GM19438 (cell line): ENCODE results near the gene RFX2.
"Not testable (repeated sequence)": the region's sequence is repeated elsewhere in the genome, so short reads cannot be mapped to it uniquely, and the experiment has no call there.

Experiments
- ATAC-seq: cut with Tn5 transposase; IDR thresholded peaks from one replicate; pipeline ENCODE4 v1.9.1; 2021; ENCODE audit warnings: low read depth; ENCODE audit not compliant: unreplicated experiment

Gene RFX2

DNA sequence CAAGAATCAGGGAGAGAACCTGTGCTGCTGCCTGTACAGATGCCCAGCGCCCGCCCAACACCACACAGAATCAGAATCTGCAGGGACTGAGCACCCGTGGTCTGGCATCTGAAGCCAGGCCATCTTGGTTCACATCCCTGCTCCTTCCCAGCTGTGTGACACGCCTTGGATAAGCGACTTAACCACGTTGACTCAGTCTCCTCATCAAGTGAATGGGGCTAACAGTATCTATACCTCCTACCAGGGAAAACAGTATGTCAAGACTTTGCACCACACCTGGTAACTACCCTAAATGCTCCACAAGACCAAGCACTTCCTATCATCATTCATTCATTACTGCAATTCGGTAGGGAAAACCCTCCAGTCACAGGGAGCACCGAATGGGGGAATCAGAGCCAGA lies 133.5 kb downstream of the RFX2 start:
- ATAC-seq, result no peak

DNA sequence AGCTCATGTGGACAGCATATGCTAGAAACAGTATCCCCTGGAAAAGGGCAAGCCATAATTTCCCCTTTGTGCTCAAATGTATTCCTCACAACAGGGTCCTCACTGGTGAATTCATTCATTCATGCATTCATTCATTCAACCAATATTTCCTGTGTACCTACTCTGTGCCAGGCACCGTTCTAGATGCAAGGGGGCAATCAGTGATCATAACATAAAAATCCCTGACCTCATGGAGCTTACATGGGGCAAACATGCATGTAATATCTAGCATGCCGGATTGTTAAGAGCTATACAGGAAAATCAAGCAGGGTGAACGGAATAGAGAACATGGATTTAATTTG lies 134.9 kb downstream of the RFX2 start:
- ATAC-seq, result no peak

DNA sequence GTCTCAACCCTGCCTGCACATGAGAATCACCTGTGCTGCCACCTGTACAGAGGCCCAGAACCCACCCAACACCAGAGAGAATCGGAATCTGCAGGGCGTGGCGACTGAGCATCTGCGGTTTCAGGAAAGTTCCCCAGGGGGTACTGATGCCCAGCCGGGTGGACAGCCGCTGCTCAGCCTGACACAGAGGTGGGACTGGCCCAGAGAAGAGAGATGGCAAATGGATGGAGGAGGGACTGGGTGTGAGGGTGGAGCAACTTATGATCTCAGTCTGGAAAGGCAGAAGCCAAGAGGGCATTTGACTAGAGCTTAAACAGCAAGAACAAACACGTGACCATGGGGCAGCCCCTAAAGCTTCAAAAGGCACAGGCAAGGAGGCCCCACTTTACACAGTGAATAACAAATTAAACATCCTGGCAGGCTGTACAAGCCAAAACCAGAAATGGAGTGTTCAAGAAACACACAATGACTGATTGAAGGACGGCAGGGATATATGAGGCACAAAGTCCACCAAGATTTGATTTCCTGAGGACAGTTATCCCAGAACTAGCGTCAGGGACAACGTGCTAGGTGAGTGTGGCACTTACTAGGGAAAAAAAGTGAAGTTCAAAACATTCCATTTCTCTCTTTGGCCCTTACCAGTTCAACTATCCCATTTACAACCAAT lies 135.4 kb downstream of the RFX2 start:
- no peak for ATAC-seq

DNA sequence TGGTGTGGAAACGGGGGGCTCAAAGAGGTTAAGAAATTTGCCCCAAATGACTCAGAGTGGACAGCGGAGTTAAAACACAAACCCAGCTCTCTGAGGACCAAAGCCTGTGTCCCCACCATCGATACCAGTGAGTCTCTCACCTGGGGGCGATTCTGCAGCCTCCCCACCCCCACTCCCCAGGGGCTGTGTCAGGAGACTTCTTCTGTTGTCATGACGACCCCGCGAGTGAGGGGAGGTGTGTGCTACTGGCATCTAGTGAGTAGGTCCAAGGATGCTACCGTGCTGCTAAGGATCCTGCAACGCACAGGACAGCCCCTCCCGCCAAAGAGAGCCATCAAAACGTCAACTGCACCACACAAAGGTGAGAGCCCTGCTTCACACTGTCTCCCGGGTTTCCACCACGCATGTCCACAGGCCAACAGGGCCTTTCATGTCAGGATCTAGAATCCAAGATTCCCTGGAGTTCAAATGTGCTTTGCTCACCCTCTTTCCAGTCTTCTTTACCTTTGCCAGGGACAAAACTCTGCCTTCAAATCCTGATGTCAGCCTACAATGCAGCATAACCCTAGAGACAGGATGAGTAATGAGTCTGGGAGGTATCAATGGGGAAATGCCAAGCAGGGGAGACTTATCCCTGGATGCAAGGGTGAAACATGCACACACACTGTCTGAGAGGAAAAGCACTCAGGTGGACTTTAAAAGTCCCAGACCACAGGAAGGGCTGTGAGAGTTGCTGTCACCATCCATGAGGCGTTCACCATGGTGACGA lies 136.2 kb downstream of the RFX2 start:
- no peak for ATAC-seq

DNA sequence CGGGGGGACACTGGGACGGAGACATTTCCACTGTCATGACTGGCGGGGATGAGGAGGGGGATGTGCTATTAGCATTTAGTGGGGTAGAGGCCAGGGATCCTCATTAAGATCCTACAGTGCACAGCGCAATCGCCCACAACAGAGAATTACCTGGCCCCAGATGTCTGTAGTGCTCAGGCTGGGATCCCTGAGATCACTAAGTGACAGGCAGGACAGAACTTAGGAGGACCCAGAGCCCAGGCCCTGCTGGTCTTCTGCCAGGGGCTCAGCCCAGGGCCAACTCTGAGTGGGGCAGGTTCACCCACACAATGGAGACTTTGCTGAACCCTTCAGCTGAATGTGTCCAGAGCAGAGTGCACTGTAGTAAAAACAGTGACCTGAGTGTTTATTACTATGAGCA lies 136.9 kb downstream of the RFX2 start:
- no peak for ATAC-seq

DNA sequence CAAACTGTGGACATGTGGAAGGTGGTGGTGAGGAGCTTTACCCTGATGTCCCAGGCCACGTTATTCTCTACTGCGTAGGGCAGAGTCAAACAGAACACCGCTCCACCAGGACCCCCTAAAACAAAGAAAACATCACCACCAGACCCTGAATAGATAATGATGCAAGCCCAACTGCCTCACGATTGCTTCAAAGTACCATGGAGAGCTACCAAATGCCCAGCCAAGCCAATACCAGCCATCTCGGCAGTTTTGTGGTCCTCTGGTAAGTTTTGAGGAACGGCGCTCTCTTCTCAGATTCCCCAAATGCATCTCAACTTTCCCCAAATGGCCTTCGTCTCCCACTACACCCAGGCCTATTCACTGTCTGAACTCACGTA lies 138.0 kb downstream of the RFX2 start:
- ATAC-seq, result no peak

DNA sequence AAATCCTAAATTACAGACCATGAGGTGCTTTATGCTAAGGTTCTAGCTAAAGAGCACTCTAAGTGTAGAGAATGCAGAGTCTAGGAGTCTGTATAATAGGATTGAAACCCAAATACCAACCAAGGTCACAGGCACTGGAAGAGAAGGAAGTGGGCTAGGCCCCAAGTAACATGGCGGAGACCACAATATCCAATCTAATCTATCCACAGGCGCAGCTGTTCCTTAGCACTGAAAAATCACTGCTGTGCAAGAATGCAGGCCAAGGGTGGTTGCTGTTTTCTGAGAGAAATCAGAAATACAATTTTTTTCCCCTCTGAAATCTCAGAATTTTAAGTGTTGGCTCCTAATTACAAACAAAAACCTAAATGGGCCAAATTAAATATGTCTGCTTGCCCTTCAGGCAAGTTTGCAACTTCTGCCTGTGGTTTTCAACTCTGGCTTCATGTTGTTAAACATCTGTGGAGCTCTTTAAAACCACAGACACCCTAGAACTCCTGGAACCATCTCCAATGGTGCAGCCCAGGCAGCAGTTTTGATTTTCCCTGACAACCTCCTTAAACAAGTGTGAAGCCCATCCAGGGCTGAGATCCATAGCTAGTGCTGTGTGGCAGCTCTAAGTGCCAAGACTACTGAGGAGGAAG lies 138.5 kb downstream of the RFX2 start:
- ATAC-seq, result no peak

DNA sequence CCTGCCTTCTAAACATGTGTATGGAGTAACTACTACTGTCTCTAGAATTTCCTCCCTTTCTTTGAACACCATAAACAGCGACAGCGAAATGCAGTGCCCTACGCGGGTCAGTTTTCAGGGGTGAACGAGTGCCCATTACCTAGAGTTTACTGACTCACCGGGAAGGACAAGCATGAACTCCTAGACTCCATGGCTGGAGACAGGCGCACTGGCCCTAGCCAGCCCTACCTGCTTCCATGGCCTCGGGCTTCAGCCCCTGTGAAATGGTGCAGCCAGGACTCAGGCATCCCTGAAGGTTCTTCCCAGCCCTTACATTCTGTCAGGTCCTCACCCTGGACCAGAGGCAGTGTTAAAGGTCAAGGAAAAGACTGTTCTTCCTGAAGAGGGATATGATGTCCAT lies 140.8 kb downstream of the RFX2 start:
- no peak for ATAC-seq

DNA sequence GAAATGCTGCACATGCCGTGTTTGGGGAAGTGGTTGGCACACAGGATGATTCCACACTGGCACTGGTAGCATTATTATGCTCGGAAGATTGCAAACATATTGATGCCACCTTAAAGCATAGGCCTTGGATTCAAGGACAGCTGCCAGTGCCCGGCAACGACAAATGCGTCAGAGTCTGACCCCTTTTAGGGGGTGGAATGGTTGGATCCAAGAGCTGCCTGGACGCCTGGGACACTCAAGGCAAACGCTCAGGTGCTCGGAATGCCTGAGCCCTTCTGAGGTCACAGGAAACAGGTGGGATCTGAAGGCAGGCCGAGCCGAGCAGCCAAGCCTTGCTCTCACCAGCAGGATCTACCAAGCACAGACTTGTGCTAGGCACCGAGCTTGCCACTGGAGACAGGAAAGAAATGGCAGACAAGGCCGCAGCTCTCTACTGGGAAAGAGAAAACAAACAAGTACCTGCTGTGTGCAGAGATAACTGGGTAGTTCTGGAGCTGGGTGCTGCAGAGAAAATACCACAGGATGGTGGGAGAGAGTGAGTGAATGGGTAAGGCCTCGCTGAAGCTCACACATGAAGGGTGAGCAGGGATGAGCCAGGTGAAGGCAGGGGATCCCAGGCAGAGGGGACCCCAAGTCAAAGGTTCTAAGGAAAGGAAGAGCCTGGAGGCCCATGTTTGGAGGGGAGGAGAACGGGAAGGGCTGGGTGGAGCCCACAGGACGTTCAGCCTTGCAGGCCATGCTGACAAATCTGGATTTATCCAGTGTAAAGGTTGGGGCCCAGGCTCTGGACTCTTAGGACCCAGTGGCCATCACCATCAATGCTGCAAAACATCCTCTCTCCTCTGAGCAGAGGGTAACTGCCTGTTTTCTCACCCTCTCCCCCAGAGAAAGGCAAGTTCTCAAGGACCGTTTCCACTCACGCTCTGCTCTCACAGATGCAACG lies 141.6 kb downstream of the RFX2 start:
- no peak for ATAC-seq

DNA sequence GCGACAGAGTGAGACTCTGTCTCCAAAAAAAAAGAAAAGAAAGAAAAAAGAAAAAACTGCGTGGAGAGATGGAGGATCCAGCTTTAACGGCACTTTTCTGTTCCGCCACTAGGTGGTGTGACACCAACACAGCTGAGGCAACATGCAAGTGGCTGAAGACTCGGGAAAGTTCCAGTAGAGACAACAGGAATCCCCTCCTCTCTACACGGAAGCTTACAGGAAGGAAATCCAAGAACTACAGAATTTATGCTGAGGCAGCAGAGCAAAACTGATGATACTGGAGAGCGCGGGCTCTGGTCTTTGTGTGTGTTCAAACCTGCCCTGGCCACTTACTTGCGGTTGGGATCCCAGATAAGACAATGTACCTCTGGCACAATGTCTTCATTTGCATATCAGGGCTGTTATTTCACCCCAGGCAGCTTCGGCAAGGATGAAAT lies 142.3 kb downstream of the RFX2 start:
- no peak for ATAC-seq

DNA sequence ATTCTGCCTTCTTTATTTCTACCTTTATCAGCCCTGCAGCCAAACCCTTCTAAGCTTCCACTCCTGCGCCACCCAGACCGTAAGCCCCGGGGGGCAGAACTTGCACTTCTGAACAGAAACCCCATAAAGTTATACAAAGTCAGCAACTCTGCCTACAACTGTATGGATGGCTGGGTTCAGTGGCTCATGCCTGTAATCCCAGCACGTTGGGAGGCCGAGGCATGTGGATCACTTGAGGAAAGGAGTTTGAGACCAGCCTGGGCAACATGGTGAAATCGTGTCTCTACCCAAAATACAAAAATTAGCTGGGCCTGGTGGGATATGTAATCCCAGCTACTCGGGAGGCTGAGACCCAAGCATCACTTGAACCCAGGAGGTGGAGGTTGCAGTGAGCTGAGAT lies 142.7 kb downstream of the RFX2 start:
- no peak for ATAC-seq

DNA sequence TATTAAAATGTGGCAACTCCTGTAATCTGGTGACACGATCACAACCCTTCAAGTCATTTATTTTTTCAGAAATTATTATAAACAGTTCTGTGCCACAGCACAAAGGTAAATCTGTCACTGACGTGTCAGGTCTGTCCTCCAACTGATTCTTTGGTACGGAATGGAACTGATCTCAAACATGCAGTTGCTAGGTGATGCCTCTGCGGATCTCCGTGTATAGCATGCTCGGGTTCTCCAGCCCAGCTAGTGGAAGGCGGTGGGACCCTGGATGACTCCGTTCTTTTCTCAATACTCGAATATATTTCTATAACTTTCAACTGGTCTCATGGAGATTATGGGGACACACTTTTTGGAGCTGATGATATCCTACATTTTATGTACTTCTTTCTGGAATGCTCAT lies 143.4 kb downstream of the RFX2 start:
- ATAC-seq, result no peak

DNA sequence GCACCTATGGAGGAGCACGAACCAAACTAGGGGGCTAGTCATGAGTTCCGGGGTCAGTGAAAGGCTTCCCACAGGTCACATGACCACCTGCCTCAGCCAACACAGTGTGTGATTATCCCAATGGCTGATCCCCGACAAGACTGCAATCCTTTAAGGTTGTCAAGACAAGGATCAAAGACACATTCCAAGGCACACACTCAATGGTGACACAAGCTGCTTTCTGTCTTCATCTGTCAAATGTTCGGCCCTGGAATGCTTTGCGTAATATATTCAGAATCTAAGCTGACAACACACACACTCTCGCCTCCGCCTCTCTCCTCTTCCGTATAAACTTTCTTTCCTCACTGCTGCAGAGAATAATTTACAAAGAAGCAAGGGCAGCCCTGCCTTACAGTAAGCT lies 144.1 kb downstream of the RFX2 start:
- no peak for ATAC-seq

DNA sequence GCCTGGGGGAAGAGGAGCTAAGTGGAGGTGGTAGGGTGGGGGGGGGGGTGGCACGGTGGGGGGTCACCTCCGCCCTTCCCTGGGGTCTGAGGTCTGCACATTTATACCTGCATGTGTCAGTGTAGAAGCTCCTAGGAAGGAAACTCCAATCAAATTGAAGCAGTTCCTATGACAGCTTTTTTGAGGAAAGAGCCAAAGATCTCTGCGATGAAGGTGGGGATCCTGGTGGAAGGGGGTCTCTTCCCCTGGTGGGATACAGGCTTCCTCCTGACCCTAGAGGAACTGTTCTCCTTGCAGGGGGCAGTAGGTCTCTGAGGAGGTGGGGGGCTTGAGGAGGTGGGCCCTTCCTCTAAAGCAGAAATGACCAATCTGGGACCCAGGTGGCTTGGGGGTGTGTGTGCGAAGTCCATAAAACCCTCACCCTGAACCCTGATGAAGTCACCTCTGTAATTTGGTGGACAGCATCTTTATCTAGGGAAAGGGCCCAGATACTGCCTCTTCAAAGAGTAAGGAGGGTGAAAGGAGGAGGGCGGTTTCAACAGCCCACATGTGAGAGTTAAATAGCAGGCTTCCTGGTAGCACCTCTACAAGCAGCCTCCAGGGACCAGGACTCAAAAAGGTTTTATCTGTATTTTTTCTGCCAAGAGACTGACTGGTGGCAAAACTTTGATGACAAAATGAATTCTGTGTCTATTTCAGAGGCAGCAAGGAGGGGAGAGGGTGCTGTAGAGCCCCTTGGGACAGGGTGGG lies 145.3 kb downstream of the RFX2 start:
- no peak for ATAC-seq

DNA sequence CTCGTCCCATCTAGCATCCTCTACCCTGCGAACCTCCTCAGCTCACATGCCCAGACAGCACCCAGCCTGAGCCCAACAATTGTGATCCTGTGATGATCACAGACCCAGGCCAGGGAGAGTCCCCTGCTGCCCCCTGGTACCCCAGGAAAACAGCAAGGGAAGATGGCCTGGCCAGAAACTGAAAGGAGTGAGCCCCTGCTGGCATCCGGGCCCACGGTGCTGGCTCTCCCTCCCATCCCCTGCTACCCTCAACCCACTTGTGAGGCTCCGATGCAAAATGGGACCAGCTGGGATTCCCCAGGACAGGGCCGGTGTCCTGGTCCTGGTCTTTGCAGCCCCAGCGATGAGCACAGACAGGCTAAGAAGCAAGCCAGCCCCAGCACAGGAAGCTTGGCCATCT lies 146.4 kb downstream of the RFX2 start:
- no peak for ATAC-seq

DNA sequence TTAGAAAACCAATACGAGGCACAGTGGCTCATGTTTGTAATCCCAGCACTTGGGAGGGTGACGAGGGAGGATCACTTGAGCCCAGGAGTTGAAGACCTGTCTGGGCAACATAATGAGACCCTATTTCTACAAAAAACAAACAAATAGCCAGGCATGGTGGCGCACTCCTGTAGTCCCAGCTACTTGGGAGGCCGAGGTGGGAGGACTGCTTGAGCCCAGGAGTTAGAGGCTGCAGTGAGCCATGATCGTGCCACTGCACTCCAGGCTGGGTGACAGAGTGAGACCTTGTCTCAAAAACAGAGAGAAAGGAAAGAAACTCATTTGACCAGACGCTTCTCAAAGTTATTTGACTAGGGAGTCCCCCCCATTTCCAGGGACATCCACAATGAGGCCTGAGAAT lies 147.0 kb downstream of the RFX2 start:
- not testable (repeated sequence) for ATAC-seq

DNA sequence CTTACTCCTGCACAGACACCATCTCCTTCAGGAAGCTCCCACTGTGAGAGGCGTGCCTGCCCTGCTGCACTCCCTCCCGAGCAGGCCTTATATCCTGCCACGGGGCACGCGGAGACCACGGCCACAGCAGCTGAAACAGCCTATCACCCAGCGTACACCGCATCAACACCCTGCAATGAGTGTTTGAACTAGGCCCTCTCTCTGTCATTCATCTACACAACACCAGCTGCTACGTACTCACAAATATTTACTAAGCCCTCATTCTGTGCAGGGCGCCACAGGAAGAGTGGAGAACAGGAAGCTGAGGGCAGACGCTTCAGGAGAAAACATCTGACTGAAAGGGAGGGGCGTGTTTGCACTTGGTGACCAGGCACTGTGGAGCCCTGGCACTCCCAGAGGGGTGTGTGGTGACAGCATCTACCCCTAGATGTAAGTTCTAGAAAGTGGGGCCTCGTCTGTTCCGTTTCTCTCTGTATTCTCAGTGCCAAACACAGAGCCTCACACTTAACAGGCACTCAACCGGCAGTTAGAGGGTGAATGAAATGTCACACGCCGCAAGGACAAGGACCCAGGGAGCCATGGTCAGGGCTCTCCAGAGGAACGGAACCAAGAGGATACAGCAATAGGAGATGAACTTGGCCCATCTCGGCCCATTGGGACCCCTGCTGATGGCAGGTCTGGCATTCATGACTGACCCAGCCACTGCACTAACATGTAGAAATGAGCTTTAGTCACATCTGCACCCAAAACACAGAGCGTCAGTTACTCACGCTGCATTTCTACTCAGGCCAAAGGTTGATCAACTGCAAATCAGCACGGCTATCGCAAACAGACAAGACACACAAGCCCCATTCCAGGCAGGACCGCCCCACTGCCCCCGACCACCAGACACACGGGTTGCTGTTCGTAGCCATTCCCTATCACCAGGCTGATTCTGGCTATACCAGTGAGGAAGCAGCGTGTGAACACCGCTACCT lies 148.0 kb downstream of the RFX2 start:
- no peak for ATAC-seq

DNA sequence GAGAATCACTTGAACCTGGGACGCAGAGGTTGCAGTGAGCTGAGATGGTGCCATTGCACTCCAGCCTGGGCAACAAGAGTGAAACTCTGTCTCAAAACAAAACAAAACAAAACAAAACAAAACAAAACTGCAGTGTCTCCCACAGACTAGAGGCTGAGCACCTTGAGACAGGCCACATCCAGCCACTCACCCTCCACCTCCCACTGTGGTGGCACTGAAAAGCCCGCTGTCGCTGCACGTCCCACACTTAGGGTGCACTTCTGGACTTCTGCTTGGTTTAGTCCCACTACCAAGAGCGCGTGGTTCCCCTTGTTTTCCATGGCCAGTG lies 148.7 kb downstream of the RFX2 start:
- ATAC-seq, result not testable (repeated sequence)
